Fibroblast of lung (primary cell): ENCODE data around the gene RALGPS2.

Experiments used
- CTCF ChIP-seq, 2 donors: IDR thresholded peaks in 1 of 2; conservative IDR thresholded peaks in 1 of 2; 1 replicate in 1 of 2; 2 replicates in 1 of 2; pipeline ENCODE4 v1.5.1; 2011 to 2012; ENCODE audit warnings: low read length in 2 of 2, control low read depth in 1 of 2, inconsistent platforms in 1 of 2, low read depth in 1 of 2, mild to moderate bottlenecking in 1 of 2
- EZH2 ChIP-seq: IDR thresholded peaks from 2 replicates; pipeline ENCODE4 v1.5.1; 2012; ENCODE audit warnings: low read length, control low read depth, mild to moderate bottlenecking; ENCODE audit errors: missing control alignments

- TF ChIP-seq CTCF (conservative IDR thresholded peaks at IDR 0.05 in 1 of 2, IDR thresholded peaks at IDR 0.05 in 1 of 2; ENCODE audit: low read depth in 1 of 2, low read length in 2 of 2) = no peak
- no peak for TF ChIP-seq EZH2
These were observed 208.9 kb downstream of the RALGPS2 start for GRCh38 chr1:178933709-178934490.
